AG10803 (cell line): ENCODE measurements around the gene ADARB2.

Experiments used
- DNase-seq: peaks from one replicate; pipeline ENCODE4 v3.0.0; 2010; ENCODE audit warnings: low read depth
- H3K4me3 ChIP-seq: 2 replicates; pipeline ENCODE4 v1.5.1; 2011; ENCODE audit warnings: mild to moderate bottlenecking, low read length, control low read depth
- TF ChIP-seq, protein P1 (sequence below): conservative IDR thresholded peaks from 2 replicates; pipeline ENCODE4 v1.5.1; 2011; ENCODE audit warnings: mild to moderate bottlenecking, low read length, control low read depth, inconsistent platforms

The ADARB2 gene

DNA sequence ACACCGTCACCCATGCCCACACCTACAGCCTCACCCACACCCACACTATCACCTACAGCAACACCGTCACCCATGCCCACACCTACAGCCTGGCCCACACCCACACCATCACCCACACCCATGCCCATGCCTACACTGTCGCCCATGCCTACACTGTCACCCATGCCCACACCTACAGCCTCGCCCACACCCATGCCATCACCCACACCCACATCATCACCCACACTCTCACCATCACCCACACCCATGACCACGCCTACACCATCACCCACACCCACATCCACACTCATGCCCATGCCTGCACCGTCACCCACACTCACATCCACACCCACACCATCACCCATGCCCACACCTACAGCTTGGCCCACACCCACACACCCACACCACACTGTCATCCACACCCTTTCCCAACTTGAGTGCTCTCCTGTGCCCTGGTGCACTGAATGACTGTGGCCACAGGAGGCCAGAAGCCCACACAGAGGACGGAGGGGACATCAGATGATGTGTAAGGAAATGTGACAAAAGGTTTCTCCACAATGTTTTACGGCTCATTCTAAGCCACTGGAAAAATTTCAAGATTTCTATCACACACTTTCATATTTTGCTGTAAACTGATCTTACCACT is 527.9 kb downstream of the ADARB2 start:
- TF ChIP-seq, protein P1, sequence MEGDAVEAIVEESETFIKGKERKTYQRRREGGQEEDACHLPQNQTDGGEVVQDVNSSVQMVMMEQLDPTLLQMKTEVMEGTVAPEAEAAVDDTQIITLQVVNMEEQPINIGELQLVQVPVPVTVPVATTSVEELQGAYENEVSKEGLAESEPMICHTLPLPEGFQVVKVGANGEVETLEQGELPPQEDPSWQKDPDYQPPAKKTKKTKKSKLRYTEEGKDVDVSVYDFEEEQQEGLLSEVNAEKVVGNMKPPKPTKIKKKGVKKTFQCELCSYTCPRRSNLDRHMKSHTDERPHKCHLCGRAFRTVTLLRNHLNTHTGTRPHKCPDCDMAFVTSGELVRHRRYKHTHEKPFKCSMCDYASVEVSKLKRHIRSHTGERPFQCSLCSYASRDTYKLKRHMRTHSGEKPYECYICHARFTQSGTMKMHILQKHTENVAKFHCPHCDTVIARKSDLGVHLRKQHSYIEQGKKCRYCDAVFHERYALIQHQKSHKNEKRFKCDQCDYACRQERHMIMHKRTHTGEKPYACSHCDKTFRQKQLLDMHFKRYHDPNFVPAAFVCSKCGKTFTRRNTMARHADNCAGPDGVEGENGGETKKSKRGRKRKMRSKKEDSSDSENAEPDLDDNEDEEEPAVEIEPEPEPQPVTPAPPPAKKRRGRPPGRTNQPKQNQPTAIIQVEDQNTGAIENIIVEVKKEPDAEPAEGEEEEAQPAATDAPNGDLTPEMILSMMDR = no peak

DNA sequence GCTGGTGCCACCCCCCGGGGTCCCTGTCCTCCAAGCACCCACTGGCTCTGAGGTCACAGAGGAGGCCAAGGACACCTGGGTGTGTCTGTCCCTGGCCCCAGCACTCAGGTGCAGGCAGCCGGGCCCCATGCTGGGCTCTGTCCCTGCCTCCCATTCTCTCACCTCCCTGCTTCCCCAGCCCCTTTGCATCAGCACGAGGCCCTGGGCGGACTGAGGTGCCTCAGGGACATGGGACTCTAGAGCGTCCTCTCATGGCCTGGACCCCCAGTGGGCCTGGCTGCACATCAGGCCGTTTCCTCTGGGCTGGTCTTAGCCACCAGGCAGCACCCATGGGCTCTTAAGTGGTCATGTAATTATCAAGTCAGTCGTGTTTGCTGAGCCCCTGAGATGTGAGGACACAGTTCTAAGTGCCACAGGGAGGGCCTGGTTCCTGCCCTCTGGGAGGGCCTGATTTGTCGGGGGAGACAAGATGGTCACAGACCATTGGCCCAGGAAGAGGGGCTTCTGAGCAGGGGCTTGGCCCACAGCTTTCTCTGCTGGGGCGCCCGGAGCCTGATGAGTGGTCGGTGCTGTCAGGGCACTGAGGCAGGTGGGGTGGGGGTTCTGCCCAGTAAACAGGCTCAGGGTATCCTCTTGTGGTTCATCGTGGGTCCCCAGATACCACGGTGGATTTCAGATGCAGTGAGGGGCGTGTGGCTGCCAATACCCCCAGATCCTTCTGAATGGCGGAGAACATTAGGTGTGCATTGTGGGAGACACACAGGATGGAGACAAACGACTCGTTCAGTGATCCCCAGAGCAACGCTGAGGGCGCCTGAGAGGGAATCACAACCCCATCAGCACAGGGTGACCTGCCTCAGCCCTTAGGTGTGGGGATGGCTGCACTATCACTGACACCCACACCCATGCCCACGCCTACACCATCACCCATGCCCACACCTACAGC is 528.7 kb downstream of the ADARB2 start:
- TF ChIP-seq, protein P1 = no peak
- no peak for DNase-seq
- H3K4me3 ChIP-seq = no peak overlapping the region

More for the DNA sequence above, 527.9 kb downstream of the ADARB2 start:
- H3K4me3 ChIP-seq = no peak overlapping the region
- no peak for DNase-seq

DNA sequence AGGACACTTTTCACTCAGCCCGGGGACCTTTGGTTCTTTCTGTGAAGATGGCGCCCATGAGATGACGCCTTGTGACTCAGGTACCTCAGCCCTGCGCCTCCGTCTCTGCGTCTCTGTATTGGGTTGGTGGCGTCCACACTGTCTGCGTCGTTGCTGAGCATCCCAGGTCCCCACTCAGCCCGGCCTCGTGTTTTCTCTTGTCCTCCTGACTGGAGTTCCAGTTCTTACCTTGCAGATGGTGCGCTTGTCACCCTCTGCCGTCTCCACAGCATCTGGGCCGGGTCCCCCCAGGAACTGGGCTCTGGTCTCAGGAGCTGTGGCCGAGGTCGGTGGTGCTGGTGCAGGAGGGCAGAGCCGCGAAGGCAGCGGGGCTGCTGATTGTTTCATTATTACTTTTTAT is 530.7 kb downstream of the ADARB2 start:
- TF ChIP-seq, protein P1 = no peak
- no peak overlapping the region for H3K4me3 ChIP-seq
- DNase-seq = no peak

DNA sequence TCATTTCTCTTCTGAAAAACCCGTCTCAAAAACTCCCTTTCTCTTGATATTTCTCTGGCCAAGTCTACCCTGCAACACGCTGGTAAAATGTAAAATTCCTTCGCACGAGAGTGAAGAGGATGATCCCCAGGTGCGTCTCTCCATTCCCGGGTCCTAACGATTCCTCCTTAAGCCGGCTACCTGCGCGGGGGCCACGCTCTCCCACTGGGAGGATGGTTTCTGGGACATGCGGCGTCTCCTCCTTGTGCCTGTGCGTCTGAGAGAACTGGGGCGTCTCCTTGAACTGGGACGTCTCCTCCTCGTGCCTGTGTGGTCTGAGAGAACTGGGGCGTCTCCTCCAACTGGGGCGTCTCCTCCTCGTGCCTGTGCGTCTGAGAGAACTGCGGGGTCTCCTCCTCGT is 531.2 kb downstream of the ADARB2 start:
- TF ChIP-seq, protein P1 = no peak
- DNase-seq = no peak
- H3K4me3 ChIP-seq = no peak overlapping the region

DNA sequence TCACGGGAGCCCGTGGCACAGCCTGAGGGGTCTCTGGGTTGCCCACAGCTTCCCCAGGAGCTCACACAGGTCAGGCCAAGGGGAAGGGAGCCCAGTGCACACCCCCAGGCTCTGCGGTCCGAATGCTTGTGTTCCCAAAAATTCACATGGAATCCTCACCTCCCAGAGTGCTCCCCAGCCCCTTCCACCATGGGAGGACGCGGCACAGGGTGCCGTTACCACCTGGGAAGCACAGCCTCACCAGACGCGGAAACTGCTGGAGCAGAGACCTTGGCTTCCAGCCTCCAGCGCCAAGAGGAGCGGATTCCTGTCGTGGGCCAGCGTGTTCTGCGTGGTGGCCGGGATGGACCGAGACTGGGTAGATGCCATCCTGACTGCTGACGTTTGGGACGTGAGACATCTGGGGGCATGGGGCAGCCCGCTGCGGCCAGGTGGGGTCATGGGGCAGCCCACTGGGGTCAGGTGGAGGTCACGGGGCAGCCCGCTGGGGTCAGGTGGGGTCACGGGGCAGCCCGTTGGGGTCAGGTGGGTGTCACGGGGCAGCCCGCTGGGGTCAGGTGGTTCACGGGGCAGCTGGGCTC is 531.8 kb downstream of the ADARB2 start:
- DNase-seq = no peak
- H3K4me3 ChIP-seq = no peak overlapping the region
- TF ChIP-seq, protein P1 = no peak

DNA sequence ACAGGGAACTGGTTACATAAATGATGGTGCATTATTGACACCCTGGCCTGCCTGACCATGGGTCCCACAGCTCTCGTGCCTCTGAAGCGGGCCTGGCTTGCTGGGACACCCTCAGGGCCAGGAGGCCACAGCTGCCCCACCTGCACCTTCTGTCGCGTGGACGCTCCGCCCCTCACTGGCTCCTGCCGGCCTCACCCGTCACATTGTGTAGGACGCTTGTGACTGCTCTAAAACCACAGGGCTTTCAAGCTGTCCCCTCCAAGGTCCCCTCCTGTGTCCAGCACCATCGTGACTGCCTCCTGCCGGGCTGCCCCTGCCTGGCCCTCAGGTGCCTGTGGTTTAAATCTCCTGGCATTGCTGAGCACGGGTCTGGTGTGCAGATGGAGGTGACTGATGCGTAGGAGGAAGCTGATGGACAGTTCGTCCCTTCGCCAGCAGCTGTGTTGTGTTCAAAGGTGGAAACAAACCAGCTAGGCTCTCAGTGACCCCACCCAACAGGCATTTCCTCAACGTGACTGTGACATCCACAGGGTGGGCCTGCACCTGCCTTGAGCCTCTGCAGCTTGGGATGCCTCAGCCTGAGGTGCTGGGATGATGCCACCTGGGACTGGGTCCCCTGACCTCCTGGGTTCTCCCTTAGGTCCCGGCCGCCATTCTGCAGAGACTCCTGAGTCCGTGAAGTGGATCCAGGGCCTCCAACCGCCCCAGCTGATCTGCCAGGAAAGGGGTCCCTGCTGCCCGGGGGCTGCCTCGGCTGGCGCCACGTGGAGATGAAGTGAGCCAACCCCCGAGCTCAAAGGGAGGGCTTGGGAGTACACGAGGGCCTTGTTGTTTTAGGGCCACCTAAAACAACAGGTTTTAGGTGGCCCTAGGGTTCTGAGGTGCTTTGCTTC is 532.6 kb downstream of the ADARB2 start:
- TF ChIP-seq, protein P1 = no peak
- no peak for DNase-seq
- no peak overlapping the region for H3K4me3 ChIP-seq
